Left cardiac atrium (tissue), 4 donors: ENCODE measurements around the gene CARD11. TPM values are rescaled to one million over a fixed set of nuclear protein-coding genes. Genes with fewer than 3 reads are reported as not detected.
A peak's percentile ranks its signal among the peaks of the same experiment; 100 is the strongest.

Experiments
- ATAC-seq, 2 donors: fragments of 200-7000 bp; cut with Tn5 transposase; one replicate each; pipeline ENCODE4 v1.9.1; 2020; ENCODE audit warnings: mild to moderate bottlenecking in 2 of 2, moderate library complexity in 2 of 2
- DNase-seq: peaks from one replicate; pipeline ENCODE4 v3.0.0-alpha.2; 2020
- intact Hi-C, 2 donors: fragments of 100-400 bp; cut with DNase I; formaldehyde crosslinking; loops; one replicate each; pipeline versions ENCODE4 v1.14.1 to v1.15.1; 2022 to 2023
- total RNA-seq, 2 donors: library from RNA; stranded (reverse); fragmentation: NEBNext Ultra II Directional; extraction: Animal tissue kit (Norgen Biotek cat#: 25700); gene quantifications; one replicate each; pipeline ENCODE4 v1.2.1, GENCODE V29; 2021
- donor health status: DM: no; HTN: yes; CAD: no.
- donor health status: DM: no; HTN: yes; CAD: no; lungs with severe emphysema.
- donor health status: DM: yes; HTN: yes; CAD: no.
- donor health status: Dilated cardiomyopathy.

Gene CARD11
- total RNA-seq, 2 donors from 2014 or later: 0.42 to 1.3 TPM

DNA sequence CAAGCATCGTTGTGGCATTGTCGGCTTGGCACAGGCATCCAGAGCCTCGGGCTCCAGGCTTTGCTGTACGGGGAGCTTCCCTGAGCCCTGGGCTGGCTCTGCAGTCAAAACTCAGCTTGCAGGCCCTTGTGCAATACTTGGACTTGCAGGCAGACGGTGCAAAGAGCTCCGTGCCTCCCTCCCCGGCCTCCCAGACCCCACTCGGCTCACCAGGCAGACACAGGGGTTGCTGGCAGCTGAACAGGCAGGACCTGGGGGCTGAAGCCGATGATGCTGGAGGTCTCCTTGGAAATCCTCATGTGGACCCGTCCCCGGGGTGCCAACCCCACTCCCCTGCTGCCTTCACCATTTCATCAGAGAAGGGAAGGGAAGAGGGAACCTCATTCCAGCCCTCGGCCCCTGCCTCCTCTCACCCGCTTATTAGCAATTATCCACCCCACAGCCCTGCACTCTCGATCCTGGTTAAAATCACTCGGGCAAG lies 139.9 kb downstream of the CARD11 start:
- ATAC-seq (peak in 1 of 2 donors; percentile 30), DNase-seq (no peak)
- intact Hi-C loops: no loop called here

DNA sequence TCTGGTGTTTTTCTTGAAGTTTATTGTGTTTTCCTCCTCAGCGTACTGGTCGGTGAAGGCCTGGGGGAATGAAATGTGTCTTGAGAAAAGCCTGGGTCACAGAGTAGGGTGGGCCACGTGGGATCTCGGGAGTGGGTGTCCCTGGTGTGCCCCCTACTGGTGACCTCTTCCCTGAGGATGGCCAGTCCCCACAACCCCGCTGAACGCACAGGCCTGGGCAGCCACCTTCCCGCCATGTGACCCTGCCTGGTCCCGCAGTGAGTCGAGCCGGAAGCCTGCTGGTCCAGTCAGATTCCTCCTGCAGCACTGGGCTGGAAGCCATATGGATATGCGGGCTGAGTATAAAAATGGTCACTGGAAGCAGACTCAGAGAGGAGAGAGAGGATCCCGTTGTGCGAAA lies 146.6 kb downstream of the CARD11 start:
- no peak for ATAC-seq
- no peak for DNase-seq
- intact Hi-C loops: no loop called here

DNA sequence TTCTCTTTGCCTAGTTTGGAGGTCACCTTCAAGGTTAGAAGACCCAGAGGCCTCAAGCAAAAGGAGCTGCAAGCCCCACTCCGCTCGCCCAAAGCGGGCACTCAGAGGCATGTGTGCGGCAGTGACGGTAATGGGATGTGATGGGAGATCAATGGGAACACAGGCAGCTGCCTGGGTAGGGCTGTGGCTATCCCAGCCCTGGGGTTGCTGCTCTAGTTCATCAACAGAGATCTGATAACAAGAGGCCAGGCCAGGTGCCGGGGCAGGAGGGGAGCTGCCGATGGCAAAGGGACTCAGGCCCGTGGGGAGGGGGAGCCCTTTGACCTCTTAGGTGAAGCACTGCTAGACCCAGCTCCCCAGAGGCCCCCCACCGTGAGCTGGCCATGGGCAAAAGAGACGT lies 147.5 kb downstream of the CARD11 start:
- intact Hi-C loops: no loop called here
- no peak for ATAC-seq
- DNase-seq: no peak

DNA sequence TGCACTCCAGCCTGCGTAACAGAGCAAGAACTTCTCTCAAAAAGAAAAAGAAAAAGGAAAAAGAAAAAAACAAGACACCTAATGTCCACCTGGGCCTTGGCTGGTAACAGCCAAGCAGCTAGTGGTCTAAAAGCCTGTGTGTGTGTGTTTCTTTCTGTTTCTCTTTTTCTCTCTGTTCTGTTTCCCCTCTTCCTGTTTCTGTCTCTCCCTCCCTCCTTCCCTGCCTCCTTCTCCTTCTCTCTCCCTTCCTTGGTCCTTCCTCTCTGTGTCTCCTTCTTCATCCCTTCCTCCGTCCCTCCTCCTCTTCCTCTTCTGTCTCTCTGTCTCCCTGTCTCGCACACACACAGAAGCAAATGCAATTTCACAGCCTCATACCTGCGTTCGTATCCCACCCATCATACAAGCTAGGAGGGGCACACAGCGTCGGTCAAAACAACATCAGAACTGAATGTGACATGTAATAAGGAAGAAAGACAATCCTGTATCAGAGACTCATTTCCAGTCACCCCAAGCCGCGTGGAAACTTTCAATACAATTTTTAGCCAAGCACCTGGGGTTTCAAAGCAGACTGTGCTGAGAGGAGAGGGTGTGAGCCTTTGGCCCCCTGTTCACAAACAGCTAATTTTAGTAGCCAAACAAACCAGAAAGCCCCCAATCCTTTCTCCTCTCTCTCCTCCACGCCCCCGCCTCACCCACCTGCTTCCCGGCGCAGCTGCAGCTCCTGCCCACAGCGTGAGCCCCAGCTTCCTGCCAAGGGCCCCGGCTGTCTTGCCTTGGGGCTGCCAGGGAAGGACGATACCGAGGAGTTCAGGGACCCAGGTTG lies 149.3 kb downstream of the CARD11 start:
- intact Hi-C loops: no loop called here
- DNase-seq (no peak), ATAC-seq (no peak)

DNA sequence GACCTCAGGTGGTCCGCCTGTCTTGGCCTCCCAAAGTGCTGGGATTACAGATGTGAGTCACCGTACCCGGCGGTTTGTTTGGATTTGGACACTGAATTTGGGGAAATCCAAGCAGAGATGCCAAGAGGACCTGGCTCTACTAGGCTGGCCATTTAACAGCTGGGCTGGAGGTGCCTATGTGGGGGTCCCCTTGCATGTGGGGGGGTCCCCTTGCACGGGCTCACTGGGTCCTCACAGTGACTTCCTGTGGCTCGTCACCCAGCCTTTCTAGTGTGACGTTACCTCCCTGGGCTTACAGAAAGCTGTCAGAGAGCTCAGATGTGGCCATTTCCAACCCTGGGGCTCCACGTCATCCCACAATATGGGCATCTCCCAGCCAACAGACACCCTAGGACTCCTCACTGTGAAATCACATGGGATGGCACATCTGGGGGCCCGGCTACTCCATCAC lies 150.2 kb downstream of the CARD11 start:
- no peak for ATAC-seq
- intact Hi-C loops: no loop called here

DNA sequence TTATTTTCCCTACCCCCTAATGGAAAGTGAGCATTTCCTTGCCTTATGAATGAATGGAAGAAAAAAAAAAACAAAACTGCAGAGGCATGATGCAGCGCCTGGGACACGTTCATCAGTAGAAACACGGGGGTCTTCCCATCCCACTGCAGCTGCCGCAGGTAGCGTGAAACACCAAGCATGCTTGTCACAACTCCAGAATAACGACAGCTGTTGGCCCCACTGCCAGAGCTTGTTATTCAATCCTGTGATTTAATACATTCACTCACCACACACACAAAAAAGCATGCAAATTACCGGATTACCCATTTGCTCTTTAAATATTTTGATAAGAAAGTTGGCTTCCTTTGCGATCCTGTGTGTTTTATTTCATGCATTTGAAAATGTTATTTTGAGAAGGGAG lies 151.1 kb downstream of the CARD11 start:
- no peak for ATAC-seq
- intact Hi-C loops: no loop called here

More for the DNA sequence above, 150.2 kb downstream of the CARD11 start:
- DNase-seq: no peak

DNA sequence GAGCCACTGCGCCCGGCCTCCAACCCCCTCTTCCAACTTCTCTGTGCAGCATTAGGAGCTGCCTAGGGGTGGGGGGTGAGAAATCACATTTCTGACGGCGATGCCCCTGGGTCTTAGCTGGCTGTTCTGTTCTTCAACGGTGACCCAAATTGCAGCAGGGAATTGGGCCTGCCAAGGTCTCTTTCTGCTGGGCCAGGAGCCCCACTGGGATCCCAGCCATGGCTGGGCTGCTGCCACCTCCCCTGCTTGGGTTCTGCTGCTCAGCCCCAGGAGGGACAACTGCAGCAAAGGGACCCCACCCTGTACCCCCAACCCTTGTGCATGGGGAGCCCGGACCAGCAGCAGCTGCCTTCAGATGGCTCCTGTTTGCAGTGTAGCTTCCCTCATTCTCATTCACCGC lies 155.9 kb downstream of the CARD11 start:
- intact Hi-C loops: loop anchor here (5.0 to 10.0 kb wide), 2 partner anchors 267 to 269 kb away; no protein-coding TSS in a partner anchor
- DNase-seq: no peak
- ATAC-seq: no peak

More for the DNA sequence above, 151.1 kb downstream of the CARD11 start:
- DNase-seq: no peak

DNA sequence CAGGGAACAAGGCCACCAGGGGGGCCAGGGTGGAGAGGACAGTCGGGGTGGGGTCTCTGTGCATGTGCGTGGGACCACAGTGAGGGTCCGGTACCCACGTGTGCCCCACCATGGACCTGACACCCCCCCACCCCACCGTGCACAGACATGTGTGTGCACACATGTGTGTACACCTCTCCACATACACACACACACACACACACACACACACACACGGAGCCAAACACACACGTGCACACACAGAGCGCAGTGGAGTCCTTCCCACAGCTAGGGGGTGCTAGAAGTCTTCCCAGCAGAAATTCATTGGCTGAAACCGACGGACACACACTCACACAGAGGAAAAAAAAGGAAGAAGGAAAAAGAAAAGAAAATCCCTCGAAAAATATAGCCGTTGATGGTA lies 156.8 kb downstream of the CARD11 start:
- ATAC-seq (peak; percentile 78 to 87), DNase-seq (no peak)
- intact Hi-C loops: loop anchor here (5.0 to 10.0 kb wide), 2 partner anchors 268 to 270 kb away; no protein-coding TSS in a partner anchor

DNA sequence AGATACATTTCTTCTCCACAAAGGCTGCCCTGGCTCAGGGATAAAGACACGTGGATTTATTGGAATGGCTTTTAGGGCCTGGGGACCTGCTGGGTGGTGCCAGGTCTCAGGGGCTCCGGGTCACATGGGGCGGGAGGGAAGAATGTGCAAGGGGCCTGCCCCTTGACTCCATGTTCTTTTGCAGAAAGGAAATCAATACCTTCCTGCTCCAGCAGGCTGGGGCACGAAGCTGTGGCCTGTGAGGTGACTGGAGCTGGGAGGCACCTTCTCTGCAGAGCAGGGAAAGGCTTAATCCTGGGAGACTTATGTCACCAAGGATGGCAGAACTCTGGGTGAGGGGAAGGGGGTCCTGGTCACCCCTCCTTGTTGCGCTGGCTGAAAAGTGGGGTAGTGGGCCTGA lies 157.3 kb downstream of the CARD11 start:
- intact Hi-C loops: loop anchor here (5.0 to 10.0 kb wide), 2 partner anchors 268 to 271 kb away; no protein-coding TSS in a partner anchor
- DNase-seq (no peak), ATAC-seq (no peak)

DNA sequence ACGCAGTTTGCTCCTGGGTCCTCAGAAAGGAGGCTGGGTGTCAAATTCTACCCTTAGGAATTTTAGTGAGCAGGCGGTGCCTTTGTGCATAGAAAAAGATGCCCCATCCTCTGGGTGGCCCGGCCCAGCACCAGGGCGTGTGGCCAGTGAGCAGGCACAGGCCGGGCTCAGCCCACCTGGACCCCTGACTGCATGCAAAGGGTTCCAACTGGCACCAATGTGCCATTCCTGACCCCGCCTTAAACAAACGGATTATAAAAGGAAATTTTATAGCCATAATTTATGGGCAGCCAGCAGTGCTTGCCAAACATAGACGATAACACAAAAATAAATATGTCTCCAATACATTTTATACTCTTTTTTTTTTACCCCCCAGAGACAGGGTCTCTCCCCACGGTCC lies 159.5 kb downstream of the CARD11 start:
- intact Hi-C loops: loop anchor here in 1 of 2 donors (10.0 kb wide), 1 partner anchor 271 kb away; no protein-coding TSS in a partner anchor
- DNase-seq: no peak
- no peak for ATAC-seq

DNA sequence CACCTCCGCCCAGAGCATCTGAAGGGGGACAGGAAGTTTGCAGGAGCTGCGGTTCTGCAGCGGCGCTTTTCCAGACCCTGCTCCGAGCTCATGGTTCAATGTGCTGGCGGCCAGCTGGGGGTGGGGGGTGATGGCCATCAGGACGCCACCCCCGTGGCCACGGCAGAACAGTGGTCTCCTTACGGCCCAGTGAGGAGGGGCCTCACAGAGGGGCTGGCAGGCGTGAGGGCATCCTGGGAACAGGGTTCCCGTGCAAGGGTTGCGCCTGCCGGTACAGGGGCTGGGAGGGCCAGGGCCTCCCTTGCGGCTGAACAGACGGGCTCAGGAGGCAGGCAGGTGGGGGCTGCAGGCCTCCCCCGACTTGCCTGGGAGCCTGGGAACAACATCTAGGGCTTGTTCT lies 160.6 kb downstream of the CARD11 start:
- DNase-seq (no peak), ATAC-seq (no peak)
- intact Hi-C loops: loop anchor here in 1 of 2 donors (10.0 kb wide), 1 partner anchor 272 kb away; no protein-coding TSS in a partner anchor

DNA sequence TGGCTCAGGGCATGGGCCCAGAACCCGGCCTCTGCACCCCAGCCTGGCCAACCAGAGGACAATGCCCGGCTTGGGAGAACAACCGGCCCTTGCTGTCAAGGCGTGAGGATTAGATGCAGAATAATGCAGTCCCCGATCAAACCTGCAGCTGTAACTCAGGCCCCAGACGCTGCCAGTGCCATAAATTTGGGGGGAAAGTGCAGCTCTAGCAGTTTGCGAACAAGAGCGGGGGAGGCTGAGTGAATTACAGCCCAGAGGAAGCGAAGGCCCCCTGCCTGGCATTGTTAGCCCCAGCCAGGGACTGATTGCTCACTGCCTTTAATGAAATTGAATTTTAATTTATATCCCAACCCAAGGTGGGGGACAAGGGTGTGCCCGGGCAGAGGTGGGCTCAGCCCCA lies 161.6 kb downstream of the CARD11 start:
- DNase-seq: no peak
- no peak for ATAC-seq
- intact Hi-C loops: loop anchor here in 1 of 2 donors (10.0 kb wide), 1 partner anchor 273 kb away; no protein-coding TSS in a partner anchor

DNA sequence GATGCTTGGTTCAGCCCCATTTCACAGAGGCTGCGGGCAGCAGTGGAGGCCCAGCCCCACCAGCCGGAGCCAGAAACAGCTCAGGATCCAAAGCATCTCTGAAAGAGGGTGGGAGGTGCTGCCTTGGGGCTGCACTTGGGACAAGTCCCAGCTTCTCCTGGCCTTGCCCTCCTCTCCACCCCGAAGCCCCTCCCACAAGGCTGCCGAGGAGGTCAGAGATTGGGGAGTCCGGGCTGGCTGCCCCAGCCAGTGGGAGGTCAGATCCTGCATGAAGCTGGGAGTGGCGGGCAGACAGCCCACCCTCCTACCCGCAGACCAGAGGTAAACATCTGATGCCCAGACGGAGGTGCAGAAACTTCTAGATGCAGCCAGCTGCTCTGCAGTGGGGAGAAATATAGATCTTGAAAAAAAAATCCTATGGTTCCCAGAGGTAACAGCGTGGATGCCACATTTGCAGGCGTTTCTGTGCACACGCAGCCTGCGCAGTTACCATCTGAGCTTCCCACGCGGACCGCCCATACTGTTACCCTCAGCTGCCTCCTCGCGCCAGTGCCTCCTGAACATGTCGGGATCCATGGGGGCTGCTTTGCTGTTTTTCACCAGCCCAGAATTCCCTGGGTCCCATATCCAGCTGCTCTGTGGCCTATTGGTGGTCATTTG lies 162.7 kb downstream of the CARD11 start:
- intact Hi-C loops: loop anchor here in 1 of 2 donors (10.0 kb wide), 1 partner anchor 274 kb away; no protein-coding TSS in a partner anchor
- DNase-seq (no peak), ATAC-seq (peak in 1 of 2 donors; percentile 34)

DNA sequence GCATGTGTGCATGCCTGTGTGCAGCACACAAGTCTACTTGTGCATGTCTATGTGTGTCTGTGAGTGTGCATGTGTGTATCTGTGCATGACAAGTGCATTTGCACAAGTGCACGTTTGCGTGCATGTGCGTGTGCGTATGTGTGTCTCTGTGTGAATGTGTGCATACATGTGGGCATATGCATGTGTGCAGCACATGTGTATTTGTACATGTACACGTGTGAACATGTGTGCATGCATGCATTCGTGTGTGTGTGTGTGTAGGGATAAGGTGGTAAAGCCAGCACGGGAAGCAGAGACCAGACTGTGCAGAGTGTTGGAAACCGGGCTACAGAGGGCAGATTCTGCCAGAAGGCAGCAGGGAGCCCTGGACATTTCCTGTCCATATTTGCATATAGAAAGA lies 163.6 kb downstream of the CARD11 start:
- DNase-seq (no peak), ATAC-seq (no peak)
- intact Hi-C loops: loop anchor here in 1 of 2 donors (10.0 kb wide), 1 partner anchor 275 kb away; no protein-coding TSS in a partner anchor

DNA sequence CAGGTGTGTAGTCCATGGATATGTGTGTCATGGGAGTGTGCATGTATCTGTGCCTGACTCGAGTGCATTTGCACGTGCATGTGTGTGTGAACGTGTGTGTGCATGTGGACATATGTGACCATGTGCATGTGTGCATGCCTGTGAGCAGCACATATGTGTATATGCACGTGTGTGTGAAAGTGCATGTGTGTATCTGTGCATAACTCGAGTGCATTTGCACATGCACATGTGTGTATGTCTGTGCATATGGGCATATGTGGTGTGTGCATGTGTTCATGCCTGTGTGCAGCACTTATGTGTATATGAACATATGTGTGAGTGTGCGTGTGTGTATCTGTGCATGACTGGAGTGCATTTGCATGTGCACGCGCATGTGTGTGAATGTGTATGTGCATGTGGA lies 164.3 kb downstream of the CARD11 start:
- intact Hi-C loops: loop anchor here in 1 of 2 donors (10.0 kb wide), 1 partner anchor 1015 kb away; no protein-coding TSS in a partner anchor
- no peak for DNase-seq
- ATAC-seq: no peak

DNA sequence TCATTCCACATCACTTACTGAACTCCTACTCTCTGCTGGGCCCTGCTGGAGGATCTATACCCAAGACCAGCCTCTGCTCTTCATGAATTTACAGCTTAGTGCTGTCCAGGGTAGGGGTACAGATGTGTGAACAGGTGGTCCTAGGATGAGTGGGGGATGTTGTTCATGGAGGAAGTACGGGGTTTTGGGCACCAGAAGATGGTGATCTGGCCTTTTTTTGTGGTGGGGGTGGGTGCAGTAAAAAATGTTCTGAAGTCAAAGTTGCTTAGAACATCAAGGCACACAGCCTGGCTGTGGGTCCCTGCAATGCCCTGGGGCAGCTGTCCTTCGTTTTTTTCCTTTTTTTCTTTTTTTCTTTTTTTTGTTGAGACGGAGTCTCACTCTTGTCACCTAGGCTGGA lies 165.4 kb downstream of the CARD11 start:
- ATAC-seq: no peak
- intact Hi-C loops: loop anchor here in 1 of 2 donors (10.0 kb wide), 1 partner anchor 1016 kb away; no protein-coding TSS in a partner anchor
- no peak for DNase-seq

DNA sequence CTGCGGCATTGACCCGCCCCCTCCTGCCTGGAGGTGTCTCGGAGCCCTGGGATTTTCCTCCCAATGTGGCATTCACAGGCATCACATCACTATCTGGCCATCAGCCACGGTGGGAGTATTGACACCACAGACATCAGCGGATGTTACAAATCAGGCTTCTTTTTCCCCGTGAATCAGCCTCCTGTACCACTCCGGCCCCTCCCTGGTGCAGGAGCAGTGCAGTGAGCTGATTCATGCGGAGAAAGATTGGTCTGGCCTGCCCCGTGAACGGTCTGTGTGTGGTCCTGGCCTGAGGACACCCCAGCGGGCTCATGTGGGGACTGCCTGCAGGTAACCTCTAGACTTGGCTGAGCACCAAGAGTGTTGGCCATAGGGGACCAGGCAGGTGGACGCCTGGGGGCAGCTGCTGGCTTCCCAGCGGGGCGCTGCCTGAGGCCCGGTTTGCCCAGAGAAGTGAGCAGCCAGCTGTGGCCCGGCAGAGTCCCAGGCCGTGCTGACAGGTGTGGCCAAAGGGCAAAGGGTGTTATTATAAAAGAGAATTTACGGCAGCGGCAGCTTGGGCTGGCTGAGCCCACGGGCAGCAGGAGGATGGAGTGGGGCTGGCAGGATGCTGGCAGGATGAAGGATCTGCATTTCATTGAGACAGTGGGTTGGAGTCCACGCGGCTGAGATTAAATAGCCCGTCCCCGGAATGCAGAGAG lies 167.5 kb downstream of the CARD11 start:
- intact Hi-C loops: loop anchor here in 1 of 2 donors (10.0 kb wide), 1 partner anchor 1019 kb away; no protein-coding TSS in a partner anchor
- ATAC-seq: no peak
- no peak for DNase-seq

DNA sequence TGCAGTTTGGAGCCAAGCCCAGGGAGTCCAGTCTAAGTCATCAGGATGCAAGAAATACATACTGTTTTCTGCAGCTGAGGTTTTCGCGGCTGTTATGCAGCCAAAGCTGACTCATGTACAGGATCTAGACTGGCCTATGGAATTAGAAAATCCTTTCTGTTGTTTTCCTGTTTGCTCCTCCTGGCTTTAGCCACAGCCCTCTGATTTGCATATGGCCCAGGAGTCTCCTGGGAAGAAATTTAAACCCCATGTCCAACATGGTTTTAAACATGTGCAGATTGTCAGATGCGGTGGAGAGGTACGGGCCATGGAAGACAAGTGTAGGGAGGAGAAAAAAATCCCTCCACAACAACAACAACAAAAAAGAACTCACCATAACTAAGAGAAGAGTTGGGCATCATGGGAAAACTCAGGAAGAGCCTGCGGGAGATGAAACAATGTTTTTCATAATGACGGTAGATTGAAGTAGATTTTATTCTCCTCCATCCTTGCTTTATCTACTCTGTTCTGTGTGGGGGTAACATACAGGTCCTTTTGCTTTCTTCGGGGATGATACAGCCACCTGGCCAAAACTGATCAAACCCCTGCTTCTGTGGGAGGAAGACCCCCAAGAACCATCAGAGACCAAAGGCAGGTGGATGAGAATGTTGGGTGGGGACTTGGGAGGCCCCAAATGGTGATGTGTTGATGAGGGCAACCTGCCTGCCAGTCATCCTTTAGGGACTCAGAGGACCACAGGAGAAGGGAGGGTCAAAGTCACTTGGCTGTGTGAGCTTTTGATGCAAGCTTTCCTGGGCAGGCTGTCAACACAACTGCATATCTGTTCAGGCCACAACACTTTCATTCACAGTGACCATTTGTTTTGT lies 169.7 kb downstream of the CARD11 start:
- DNase-seq: no peak
- ATAC-seq: peak in 1 of 2 donors; percentile 6
- intact Hi-C loops: loop anchor here in 1 of 2 donors (10.0 kb wide), 1 partner anchor 1021 kb away; no protein-coding TSS in a partner anchor
